KG1 (cell line): Measurements from ENCODE around the gene SLC43A2.
"Not testable (repeated sequence)": the region's sequence is repeated elsewhere in the genome, so short reads cannot be mapped to it uniquely, and the experiment has no call there.

Experiments used
- DNase-seq: peaks from one replicate; lab custom pipeline; 2025; lab: John Stamatoyannopoulos, UW

The SLC43A2 gene

DNA sequence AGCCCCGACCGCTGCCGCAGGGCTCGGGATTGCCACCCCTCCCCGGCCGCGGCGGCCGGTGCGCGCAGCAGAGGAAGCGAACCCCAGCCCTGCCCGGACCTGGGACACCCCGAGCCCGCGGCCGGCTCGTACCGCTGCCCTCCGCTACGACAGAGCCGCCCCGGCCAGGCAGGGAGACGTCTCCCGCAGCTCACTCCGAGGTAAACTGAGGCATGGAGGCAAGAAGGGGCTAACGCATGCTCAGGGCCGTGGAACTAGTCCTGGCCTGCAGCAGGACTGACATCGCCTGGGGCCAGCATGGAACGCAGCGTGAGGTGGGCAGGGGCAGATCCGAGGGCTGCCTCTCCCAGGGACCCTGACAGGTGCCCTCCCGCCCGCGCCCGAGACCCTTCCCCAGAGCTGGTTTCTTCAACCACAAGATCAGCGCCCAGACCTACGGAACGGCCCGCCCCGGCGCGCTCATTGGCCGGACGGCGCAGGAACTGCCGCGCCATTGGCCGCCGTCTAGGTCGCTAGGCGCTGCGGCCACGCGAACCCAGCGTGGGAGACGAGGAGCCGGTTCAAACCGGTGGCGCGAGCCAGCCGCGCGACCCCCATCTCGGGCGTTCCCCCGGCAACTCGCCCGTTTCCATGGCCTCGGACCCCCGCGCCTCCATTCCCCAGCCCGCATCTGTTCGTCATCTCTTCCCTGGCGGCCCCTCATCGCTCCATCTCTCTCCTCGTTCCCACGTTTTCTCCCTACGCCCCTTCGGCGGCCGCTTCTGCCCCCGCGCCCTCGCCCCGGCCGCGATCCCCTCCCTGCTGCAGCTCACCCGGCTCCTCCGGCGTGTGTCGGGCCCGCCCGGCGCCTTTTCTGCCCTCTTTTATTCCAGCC lies at the start of gene SLC43A2:
SLC43A2 (minus strand) TSS at position 853 of the 874 bp plus-strand sequence. CDS start 960 bp downstream, outside the sequence.
- peak; percentile 24 for DNase-seq

DNA sequence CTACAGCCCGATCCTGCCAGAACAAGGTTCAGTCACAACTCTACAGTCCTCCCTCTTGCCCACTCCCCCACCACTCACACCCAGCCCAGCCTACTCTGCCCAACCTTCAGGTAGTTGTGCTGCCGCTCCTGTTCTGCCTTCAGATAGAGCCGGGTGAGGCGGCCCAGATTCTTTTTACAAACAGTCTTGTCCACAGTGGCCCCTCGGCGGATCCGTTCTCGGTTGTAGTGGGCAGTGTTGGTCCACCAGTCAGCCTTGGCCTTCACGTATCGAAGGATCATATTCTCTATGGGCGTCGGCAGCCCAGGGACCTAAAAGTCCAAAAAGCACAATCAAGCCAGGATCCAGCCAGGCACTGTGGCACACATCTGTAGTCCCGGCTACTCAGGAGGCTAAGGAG lies 47.8 kb upstream of the SLC43A2 start:
- DNase-seq, result no peak

DNA sequence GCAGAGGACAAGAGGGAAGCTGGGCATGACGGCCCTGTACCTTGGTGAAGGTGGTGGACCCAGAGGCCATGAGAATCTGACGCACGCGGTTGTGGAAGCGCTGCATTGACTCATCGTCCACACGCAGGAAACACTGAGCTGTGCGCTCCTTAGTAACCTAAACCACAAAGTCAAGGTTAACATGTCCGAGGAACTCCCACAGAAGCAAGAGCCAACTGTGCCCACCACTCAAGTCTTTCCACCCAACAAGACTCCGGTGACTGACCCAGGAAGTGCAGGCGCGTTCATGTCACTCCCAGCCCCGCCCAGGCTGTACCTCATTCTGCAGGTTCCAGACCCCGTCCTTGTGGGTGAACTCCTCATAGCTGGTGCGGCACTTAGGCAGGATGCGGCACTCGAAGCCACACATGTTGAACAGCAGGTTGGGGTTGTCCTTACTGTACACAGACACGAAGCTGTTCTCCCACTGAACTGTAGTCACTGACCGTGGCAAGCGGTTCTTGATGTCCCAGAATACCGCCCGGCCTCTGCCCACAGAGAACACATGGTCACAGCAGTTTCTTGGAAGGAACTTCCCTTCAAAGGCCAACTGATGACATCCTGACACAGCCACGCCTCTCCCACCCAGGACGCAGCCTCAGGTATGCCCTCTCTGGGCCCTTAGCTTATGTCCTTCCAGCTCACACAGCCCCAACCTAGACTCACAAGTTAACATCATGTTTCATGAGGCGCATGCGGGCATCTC lies 44.6 kb upstream of the SLC43A2 start:
- no peak for DNase-seq

DNA sequence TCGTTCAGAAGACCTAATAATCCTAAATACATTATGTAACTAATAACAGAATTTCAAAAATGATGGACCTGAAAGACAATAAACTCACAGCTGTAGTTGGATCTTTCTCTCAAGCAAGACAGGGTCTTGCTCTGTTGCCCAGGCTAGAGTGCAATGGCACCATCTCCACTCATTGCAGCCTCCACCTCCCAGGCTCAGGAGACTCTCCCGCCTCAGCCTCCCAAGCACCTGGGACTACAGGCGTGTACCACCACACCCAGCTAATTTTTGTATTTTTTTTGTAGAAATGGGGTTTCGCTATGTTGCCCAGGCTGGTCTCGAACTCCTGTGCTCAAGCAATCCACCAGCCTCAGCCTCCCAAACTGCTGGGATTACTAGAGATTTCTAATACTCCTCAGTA lies 35.3 kb upstream of the SLC43A2 start:
- DNase-seq, result not testable (repeated sequence)

DNA sequence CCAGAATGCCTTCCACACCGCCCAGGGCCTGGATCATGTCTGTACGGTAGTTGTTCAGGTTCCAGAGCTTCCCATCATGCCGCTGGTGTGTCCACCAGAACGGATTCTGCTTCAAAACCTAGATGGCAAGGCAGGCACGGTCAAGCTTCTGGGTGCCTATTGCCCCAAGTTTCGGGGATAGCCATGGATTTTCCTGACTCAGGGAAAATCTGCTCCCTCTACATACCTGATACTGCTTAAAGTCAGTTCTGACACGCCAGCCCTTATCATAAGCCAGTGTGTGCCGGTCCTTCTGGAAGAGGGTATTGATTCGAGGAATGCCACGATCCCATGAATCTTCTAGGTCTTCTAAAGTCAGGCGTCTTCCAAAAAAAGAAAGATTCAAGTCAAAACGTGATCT lies 32.4 kb upstream of the SLC43A2 start:
- no peak for DNase-seq

DNA sequence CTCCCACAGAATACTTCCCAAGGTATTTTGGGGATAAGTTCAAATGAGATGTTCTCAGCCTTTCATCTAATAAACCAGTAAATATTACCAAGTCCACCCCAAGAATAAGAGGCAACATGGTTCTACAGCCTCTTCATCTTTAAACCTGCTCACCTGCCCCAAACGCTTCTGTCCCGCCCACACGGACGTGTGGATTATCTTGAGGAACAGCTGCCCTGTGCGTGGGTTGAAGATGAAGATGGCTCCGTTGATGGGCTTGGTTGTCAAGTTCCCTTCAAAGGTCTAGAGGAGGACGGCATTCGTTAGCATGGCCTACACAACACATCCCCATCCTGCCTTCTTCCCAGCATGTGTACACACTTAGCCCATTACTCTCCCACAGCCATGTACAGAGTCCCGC lies 29.5 kb upstream of the SLC43A2 start:
- DNase-seq, result no peak

DNA sequence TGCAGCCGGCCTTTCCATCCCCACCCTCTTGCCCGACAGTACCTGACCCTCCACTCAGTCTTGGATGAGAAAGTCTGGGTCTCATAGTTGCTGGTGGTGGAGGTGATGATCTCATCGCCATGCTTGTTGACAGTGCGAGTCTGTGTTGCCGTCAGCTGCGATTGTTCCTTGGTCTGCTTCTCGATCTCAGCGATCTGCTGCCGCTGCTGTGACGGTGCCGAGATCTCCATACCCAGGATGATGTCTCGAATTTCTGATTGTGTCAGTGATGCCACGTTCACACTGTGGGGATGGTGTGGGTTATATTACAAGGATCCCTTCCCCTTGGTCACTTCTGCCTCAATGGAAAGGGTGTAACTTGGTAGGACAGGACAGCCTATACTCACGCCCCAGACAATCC lies 25.1 kb upstream of the SLC43A2 start:
- no peak for DNase-seq

DNA sequence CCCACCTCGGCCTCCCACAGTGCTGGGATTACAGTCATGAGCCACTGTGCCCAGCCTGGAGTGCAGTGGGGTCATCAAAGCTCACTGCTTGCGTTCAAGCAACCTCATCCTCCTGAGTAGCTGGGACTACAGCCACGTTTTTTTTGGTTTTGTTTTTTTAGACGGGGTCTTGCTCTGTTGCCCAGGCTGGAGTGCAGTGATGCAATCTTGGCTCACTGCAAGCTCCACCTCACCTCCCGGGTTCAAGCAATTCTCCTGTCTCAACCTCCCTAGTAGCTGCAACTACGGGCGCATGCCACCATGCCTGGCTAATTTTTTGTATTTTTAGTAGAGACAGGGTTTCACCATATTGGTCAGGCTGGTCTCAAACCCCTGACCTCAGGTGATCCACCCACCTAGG lies 24.2 kb upstream of the SLC43A2 start:
- not testable (repeated sequence) for DNase-seq

DNA sequence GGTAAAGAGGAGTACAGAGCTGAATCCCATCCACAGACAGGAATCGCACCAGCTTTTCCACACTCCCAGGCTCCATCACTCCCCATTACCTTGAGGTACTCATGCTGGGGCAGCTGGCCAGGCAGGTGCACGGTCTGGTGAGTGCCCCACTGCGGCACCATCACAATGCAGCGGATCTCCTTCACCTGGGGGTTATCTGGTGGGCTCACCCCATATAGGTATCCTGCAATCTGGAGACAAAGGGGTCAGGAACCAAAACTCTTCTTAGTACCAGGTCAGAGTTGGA lies 22.9 kb upstream of the SLC43A2 start:
- DNase-seq, result no peak

DNA sequence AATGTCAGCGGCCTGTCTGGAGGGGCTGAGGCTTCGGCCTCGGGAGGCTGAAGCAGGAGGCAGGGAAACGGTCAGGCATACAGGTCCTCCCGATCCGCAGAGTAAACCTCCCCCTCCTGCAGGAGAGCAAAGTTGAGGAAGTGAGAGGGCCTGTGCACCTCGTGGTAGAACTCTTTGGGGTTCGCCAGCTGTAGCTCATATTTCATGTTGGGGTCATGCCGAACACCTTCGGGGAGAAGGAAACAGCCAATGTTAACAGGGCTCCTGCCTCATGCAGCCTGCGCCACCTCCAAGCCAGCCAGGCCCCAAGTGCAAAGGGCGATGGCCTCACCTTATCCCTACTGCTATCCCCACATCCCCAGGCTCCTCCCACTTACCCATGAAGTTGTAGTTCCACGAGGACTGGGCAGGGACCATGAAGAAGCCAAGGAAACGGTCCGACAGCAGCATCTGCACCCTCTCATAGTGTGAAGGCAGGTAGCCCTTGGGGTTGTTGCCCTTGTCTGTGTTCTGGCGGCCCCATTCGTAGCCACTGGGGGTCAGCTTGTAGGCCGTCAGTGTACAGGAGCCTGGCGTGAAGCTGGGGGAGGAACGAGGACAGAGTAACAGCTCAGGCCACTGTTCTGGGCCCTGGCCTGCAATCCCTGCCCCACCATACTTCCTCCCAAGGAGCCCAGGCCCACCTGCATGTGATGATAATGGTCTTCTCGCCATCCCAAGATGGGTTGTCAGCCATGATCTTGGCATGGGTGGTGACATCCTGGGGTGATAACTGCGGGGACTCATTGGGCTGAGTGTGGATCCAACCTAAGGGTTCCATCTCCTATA lies 22.3 kb upstream of the SLC43A2 start:
- DNase-seq, result no peak

DNA sequence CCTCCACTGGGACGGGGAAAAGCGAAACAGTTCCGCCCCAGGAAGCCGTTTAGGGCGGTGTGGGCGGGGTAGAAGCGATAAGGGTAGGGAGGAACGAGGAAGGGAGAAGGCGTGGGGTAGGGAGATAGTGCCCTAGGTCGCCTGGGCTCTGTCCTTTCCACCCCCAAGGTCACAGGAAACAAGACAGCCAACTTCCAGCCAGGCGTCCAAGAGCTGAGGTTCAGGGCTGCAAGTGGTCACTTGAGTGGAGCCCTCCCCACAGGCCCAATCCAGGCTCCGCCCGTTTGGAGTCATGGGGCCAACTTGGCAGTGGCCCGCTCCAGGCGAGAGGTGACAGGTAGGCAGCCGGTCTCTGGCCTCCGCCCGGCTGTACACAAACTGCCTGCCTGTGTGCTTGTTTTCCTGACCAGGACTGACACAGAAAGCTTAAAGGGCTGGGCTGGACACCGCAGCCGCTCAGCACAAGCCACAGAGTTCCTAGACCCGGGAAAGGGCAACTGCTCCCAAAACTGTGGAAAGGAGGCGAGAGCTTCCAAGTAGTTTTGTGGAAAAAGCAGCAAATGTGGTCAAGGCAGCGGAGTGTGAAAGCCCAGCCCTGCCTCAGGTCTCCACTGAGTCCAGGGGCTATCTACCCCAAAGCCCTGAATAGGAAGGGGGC lies 21.3 kb upstream of the SLC43A2 start, which contains the start of gene RILP:
RILP (minus strand) TSS at position 23 of the 658 bp plus-strand sequence. CDS start 62 bp downstream, outside the sequence.
- DNase-seq, result no peak

DNA sequence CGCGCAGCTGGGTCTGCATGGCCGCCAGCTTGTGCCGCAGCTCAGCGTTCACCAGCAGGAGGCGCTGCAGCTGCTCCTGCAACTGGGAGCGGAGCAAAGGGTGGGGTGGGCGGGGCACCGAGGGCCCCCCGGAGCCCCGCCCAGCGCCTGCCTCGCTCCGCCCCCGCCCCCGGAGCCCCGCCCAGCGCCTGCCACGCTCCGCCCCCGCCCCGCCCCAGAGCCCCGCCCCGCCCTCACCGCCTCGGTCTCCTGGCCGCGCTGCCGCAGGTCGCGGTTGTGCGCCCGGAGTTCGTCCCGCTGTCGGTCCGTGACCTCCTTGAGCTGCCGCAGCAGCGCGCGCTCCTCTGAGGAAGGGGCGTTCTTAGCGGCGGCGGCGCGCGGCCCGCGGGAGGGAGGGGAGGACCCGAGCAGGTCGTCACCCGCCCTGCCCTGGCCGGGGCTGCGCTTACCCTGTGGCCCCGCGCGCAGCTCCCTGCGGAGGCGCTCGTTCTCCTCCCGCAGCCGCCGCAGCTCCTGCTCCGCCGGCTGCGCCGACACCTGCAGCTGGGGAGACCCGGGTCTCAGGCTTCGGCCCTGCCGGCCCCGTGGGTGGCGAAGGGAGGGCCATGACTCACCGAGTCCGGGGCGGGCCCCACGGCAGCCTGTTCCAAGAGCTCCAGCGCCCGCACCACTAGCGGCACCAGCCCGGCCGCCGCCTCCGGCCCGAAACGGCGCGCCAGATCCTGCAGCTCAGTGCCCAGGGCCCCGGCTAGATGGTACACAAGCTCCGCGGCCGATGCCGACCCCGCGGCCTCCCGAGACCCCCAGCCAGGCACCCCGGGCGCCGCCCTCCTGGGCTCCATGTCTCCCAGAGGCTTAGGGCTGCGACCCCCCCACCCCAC lies 20.6 kb upstream of the SLC43A2 start:
- DNase-seq, result peak; percentile 61

DNA sequence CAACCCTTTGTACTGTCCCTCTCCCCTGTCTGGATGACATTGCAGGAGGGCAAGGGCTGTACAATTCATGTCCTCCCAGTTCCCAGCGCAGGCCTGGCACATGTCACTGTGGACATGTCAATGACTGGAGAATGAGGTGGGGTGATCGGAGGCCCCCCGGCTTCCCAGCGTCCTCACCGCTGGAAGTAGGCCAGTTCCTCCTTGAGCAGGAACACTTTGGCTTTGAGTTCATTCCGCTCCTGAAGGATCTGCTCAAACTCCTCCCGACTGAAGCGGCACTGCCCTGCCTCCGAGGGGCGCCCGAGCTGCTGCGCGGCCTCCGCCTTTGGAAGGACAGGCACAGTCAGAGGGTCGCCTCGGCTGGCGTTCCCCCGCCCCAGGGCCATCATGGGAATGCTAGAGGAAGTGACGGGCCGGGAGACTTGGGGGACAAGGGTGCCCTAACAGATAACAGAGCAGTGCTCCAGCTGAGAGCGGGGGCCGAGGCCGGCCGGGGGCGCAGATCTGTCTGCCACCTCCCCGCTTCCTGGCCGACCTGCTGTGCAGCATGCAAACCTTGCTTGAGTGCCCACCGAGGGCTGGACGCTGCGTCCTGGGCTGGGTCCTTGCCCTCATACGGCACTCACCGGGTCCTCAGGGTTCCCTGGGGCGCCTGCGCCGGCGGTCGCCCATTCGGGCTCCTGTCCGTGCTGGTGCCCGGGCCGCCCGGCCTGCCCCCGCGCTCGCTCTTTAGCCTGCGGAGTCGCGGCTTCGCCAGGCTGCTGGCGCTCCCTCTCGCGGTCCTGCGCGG lies 19.7 kb upstream of the SLC43A2 start:
- no peak for DNase-seq

DNA sequence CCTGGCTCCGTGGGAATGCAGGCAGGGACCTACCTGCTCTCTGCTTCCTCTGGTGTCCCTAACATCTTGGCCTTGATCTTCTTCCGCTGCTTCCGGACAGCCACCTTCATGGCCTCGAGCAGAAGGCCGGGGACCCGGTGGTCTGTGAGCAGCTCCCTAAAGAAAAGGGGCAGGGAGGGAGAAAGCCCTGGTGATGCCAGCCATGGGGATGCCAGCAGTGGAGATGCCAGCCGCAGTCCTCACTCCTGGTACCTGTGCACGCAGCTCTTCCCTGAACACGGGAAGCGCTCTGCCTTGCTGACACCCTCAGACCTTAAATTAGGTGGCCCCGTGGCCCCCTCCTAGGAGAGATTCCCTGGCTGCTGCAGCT lies 19.2 kb upstream of the SLC43A2 start:
- no peak for DNase-seq

DNA sequence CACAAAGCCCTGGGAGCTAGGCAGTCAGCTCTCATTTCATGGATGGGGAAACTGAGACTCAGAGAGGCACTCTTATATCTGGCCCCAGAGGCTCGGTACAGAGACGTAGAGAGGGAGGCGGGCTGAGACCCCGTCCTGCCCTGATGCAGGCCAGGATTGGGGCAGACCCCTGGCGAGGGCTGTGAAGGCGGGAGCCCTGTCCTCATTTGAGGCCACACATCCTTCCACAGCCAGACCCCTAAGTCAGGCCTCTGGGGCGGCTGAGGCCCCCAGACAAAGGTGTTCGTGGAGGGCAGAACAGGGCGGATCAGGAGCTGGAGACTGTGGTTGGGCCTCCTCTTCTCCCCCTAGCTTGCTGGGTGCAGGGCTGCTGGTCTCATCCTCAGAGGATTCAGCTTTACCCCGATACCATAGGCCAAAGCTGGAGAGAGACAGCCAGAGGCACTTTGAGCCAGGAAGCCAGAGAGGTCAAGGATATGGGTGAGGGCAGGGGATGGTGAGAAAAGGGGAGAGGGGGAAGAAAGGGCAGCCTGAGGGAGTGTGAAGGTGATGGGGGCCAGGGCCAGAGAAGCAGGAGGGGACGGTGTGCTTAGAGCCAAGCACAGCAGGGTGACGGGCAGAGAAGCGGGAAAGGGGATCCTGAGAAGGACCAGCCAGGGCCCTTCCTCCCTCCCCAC lies 17.7 kb upstream of the SLC43A2 start:
- no peak for DNase-seq

DNA sequence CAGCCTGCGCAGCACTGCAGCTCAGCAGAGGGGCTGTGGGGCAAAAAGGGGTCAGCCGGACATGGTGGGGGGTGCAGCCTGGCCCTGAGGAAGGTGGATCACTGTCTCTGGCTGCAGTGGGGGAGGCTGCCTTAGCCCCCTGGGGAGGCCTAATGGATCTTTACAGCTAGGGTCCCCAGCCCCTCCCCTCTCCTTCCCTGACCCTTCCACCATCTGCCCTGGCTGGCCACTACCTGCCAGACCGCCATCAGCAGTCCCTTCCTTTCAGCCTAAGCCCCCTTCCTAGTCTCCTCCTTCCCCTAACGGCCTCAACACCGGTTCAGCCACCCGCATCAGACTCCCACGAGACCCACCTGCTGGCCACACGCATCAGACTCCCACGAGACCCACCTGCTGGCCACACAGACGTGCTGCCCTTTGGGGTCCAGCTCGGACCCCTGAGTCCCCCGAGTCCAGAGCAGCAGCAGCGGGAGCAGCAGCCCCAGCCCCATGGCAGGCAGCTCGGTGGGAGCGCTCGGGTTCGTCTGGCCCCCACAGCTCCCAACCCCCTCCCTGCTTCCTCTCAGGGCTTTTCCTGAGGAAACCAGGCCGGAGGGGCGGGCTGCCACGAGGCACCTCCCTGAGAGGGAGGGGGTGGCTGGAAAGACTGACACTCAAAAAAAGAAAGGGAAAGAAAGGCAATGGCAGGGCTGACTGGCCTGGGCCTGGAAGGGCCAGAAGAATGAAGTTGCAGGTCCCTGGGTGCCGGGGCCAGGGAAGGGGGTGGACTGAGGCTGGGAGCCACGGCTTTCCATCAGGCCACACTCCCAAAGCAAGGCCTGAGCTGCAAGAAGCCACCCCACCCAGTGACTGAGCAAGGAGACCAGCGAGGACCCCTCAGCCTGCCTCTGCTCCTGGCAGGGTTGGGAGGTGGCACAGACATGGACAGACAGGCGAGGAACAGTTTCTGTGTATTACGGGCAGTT lies 16.9 kb upstream of the SLC43A2 start, which contains the start of gene SCARF1:
SCARF1 (minus strand) TSS at position 526 of the 965 bp plus-strand sequence; CDS start at position 491, 35 bp downstream.
- peak; percentile 10 for DNase-seq

DNA sequence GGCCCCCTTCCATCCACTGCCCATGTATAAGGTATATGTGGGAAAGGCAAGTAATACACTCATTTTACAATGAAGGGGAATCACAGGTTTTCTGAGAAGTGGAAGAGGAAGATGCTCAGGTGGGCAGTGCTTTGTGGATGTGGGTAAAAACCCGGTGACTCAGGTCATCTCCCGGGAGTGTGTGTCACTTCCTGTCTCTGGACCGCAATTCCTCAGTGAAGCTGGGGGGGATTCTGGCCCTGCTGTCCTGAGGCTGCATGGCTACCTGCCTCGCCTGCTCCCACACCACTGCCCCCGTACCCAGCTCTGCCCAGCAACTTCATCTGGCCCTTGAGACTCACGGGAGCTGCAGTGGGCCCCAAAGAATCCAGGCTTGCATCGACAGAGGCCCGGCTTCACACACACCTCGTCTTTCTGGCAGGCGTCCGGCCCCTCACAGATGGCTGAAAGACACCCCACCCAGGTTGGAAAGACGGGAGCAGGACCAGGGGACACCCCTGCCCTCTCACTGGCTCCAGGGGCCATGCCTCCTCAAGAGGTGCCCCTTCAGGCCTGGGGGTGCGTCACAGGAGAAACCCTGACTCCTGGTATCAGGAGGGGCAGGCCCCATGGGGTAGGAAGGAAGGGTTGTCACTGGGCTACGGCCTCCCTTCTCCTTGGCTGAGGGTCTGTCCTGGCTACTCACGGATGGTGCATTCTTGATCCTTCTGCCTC lies 16.0 kb upstream of the SLC43A2 start:
- no peak for DNase-seq
